ENCODE data around the gene PKP3. TPM values are rescaled to one million over a fixed set of nuclear protein-coding genes. Genes with fewer than 3 reads are reported as not detected.

The PKP3 gene
- total and polyA plus RNA-seq, 9 of the 15 experiments (the other 6 are each of a cell fraction or from before 2014, with no cell fraction given): 0.11 to 110 (median 30.7) TPM

GRCh38 chr11:350723-351255 is 43.2 kb upstream of the PKP3 start (continued):
- TF ChIP-seq CBFA2T3 (IDR thresholded peaks at IDR 0.05) (peak; percentile 55; the same call in 1 of the 2 replicates), KLF10 (CRISPR knock-in tag; IDR thresholded peaks at IDR 0.05) (no peak), COPS2 (conservative IDR thresholded peaks at IDR 0.05) (no peak), PRMT5 (CRISPR knock-in tag; IDR thresholded peaks at IDR 0.05) (no peak), ATF1 (CRISPR knock-in tag; IDR thresholded peaks at IDR 0.05) (no peak), ATF1 (tag; IDR thresholded peaks at IDR 0.05) (peak; percentile 51), YY1 (IDR thresholded peaks at IDR 0.05; ENCODE audit: borderline replicate concordance in 1 of 3, control insufficient read depth in 1 of 3, extremely low read depth in 1 of 3, insufficient read depth in 3 of 3, insufficient read length in 1 of 3, insufficient replicate concordance in 2 of 3, low read depth in 1 of 3, low read length in 2 of 3) (no peak), RBM14 (IDR thresholded peaks at IDR 0.05; ENCODE audit: borderline replicate concordance, insufficient read depth, low read depth, low read length) (no peak), CBX2 (IDR thresholded peaks at IDR 0.05; ENCODE audit: insufficient read depth, low read length, poor library complexity, severe bottlenecking) (no peak), CREM (IDR thresholded peaks at IDR 0.05; ENCODE audit: low read depth) (0 out of 2 replicates have a peak, but pooled peaks have one; percentile 9), NFE2 (IDR thresholded peaks at IDR 0.05; ENCODE audit: low read depth) (no peak), ZNF668 (CRISPR knock-in tag; IDR thresholded peaks at IDR 0.05) (peak; percentile 69; the same call in 1 of the 2 replicates), ZNF512 (tag; IDR thresholded peaks at IDR 0.05) (no peak), TCF7 (IDR thresholded peaks at IDR 0.05; ENCODE audit: borderline replicate concordance) (no peak), FOXA3 (CRISPR knock-in tag; conservative IDR thresholded peaks at IDR 0.05 in 1 of 2, IDR thresholded peaks at IDR 0.05 in 1 of 2) (no peak), MED1 (CRISPR knock-in tag; IDR thresholded peaks at IDR 0.05; ENCODE audit: borderline replicate concordance) (no peak), GTF2A2 (tag; IDR thresholded peaks at IDR 0.05) (no peak), TRIM25 (IDR thresholded peaks at IDR 0.05; ENCODE audit: borderline replicate concordance) (no peak)
- TF ChIP-seq, protein P1, sequence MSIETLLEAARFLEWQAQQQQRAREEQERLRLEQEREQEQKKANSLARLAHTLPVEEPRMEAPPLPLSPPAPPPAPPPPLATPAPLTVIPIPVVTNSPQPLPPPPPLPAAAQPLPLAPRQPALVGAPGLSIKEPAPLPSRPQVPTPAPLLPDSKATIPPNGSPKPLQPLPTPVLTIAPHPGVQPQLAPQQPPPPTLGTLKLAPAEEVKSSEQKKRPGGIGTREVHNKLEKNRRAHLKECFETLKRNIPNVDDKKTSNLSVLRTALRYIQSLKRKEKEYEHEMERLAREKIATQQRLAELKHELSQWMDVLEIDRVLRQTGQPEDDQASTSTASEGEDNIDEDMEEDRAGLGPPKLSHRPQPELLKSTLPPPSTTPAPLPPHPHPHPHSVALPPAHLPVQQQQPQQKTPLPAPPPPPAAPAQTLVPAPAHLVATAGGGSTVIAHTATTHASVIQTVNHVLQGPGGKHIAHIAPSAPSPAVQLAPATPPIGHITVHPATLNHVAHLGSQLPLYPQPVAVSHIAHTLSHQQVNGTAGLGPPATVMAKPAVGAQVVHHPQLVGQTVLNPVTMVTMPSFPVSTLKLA (conservative IDR thresholded peaks at IDR 0.05): peak; percentile 56 to 61; a peak in 3 of 4 replicates
- TF ChIP-seq, protein P2, sequence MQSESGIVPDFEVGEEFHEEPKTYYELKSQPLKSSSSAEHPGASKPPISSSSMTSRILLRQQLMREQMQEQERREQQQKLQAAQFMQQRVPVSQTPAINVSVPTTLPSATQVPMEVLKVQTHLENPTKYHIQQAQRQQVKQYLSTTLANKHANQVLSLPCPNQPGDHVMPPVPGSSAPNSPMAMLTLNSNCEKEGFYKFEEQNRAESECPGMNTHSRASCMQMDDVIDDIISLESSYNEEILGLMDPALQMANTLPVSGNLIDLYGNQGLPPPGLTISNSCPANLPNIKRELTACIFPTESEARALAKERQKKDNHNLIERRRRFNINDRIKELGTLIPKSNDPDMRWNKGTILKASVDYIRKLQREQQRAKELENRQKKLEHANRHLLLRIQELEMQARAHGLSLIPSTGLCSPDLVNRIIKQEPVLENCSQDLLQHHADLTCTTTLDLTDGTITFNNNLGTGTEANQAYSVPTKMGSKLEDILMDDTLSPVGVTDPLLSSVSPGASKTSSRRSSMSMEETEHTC (IDR thresholded peaks at IDR 0.05): no peak
- TF ChIP-seq, protein P3, sequence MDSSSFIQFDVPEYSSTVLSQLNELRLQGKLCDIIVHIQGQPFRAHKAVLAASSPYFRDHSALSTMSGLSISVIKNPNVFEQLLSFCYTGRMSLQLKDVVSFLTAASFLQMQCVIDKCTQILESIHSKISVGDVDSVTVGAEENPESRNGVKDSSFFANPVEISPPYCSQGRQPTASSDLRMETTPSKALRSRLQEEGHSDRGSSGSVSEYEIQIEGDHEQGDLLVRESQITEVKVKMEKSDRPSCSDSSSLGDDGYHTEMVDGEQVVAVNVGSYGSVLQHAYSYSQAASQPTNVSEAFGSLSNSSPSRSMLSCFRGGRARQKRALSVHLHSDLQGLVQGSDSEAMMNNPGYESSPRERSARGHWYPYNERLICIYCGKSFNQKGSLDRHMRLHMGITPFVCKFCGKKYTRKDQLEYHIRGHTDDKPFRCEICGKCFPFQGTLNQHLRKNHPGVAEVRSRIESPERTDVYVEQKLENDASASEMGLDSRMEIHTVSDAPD (CRISPR knock-in tag; IDR thresholded peaks at IDR 0.05): no peak

Measured in K562 (cell line).